C4-2B (cell line): ENCODE measurements around the gene SBNO2.
A peak's percentile ranks its signal among the peaks of the same experiment; 100 is the strongest.
"Not testable (repeated sequence)": the region's sequence is repeated elsewhere in the genome, so short reads cannot be mapped to it uniquely, and the experiment has no call there.

Source experiments
- H3K27ac ChIP-seq: fragments of 450-650 bp; 2 replicates; pipeline ENCODE4 v1.5.1; 2017
- CTCF ChIP-seq: fragments of 450-650 bp; conservative IDR thresholded peaks from 2 replicates; pipeline ENCODE4 v1.5.1; 2017; ENCODE audit warnings: mild to moderate bottlenecking
- ZFX ChIP-seq: fragments of 450-650 bp; IDR thresholded peaks from 2 replicates; pipeline ENCODE4 v1.6.1; 2017

SBNO2 gene

DNA sequence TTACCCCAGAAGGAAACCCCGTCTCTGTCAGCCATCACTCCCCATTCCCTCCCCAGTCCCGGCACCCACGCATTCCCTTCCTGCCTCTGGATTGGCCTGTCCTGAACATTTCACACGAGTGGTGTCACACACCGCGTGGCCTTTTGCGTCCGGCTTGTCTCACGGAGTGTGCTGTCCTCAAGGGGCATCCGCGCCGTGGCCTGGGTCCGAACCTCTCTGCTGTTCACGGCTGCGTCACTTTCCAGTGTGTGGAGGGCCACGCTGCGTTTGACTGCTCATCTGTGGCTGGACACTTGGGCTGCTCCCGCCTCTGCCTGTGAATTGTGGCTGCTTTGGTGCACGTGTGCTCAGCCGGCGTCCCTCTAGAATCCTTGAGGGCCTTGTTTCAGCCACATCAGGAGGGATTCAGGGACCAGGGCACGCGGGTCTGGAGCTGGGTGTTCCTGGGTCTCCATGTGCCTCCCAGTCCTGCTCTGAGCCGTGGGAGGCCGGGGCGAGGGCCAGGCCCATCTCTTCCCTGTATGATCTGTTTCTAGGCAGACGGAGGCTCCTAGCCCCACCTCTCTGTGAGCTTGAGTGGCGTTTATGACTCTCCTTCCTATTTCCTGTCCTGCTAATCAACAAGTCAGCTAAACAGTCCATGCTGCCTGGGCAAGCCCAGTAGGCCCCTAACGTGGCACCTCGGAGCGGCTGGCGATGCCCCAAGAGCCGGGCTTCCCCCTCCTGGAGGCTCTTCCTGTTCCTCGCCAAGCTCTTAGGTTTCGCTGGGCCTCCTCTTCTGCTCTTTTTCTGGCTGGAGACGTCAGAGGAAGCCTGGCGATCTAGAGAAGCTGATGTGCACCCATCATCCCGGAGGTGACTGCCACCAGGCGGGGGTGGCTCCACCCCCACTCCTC lies 39.6 kb upstream of the SBNO2 start:
- no peak for TF ChIP-seq CTCF
- H3K27ac ChIP-seq = peak overlapping the region; percentile 18; the same call in 1 of the 2 replicates

DNA sequence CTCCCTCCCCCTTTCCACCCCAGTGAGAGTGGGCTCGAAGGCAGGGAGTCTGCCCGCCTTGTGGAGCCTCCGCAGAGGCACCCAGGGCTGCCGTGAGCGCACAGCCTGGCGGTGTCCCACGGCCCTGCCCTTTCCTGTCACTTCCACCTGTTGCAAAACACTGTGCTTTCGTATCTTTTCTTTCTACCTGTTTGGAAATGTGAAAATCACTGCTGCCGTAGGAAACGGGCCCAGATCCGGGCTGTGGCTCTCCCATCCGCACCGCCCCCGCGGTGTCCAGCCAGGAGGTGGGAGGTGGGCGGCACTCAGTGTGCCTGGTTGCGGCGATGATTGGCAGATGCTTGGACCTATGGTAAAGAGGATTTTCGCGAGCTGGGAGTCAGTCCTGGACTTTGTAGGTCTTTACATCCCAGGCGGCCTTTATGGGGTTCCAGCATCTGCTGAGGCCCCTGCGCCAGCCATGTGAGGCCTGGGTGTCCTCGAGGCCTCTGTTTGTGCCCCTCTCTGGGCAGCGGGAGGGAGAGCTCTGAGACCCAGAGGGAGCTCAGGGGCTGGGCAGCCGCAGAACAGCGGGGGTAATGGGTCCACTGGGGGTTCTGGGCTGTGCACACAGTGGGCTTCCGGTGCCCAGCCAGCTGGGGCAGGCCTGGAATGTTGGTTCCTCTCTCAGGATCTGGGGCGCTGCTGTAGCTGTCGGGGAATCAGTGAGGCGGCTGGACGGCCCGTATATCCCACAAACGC lies 37.6 kb upstream of the SBNO2 start:
- H3K27ac ChIP-seq = no peak overlapping the region; the same call in 1 of the 2 replicates
- TF ChIP-seq ZFX (no peak), CTCF (no peak)

GRCh38 chr19:1210227-1210538 lies 36.1 kb upstream of the SBNO2 start:
- TF ChIP-seq ZFX (no peak), CTCF (no peak)
- no peak overlapping the region for H3K27ac ChIP-seq

DNA sequence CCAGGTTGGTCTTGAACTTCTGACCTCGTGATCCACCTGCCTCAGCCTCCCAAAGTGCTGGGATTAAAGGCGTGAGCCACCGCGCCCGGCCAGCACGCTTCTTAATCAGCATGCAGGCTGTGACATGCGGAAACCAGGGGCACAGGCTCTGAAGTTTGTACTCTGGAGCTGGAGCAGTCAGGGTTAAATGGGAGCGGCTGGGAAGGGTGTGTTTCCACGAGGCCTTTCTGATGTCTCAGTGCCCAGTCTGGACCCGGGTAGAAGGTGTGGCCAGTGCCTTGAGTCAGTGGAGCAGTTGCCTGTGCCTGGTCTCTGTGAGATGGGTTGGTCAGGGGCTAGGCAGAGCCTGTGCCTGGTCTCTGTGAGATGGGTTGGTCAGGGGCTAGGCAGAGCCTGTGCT lies 34.8 kb upstream of the SBNO2 start:
- H3K27ac ChIP-seq = not testable (repeated sequence)

DNA sequence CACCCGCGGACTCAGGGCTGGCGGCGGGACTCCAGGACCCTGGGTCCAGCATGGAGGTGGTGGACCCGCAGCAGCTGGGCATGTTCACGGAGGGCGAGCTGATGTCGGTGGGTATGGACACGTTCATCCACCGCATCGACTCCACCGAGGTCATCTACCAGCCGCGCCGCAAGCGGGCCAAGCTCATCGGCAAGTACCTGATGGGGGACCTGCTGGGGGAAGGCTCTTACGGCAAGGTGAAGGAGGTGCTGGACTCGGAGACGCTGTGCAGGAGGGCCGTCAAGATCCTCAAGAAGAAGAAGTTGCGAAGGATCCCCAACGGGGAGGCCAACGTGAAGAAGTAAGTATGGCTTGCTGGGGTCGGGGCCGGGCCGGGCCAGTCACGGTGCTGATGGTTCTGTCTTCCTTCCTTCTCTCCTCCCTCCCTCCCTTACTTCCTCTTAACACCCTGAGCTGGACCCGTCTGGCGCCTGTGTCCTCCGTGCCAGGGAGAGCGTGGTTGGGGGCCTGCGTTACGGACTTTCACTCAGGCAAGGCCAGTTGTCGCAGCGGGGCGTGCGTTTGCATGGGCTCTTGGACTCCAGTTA lies 32.9 kb upstream of the SBNO2 start:
- TF ChIP-seq ZFX = no peak
- TF ChIP-seq CTCF = no peak
- H3K27ac ChIP-seq = peak overlapping the region; percentile 70

GRCh38 chr19:1206150-1206863 lies 32.2 kb upstream of the SBNO2 start:
- peak overlapping the region; percentile 70 for H3K27ac ChIP-seq
- TF ChIP-seq CTCF = no peak
- TF ChIP-seq ZFX = peak; percentile 43; the same call in 1 of the 2 replicates
